GM12872 (cell line): Measurements from ENCODE around the gene TRPC6.

ENCODE experiments used
- CTCF ChIP-seq: IDR thresholded peaks from 3 replicates; pipeline ENCODE4 v1.5.1; 2011; ENCODE audit warnings: low read depth, mild to moderate bottlenecking, low read length, moderate library complexity; ENCODE audit not compliant: insufficient read depth

TRPC6 gene

DNA sequence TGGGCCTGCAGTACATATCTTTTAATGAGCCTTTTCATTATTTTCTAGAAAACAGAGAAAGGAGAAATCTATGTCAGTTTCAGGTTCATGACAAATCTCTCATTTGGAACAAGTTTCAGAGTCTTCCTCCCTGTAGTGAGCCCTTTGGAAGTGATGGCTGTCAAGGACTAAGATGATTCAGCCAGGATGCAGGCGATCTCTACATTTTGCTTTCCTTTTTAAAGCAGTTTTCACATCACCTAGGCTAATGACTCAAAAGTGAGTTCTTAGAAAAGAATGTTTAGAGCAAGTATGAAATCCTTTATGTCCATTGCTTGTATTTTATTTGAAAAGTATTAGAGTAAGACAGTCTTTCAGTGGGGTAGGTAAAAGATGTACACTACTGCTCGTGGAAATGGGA lies 130.1 kb downstream of the TRPC6 start:
- TF ChIP-seq CTCF, result no peak

GRCh38 chr11:101448881-101449442 lies 134.8 kb downstream of the TRPC6 start:
- TF ChIP-seq CTCF, result no peak

GRCh38 chr11:101446726-101447125 lies 137.1 kb downstream of the TRPC6 start:
- TF ChIP-seq CTCF, result no peak

DNA sequence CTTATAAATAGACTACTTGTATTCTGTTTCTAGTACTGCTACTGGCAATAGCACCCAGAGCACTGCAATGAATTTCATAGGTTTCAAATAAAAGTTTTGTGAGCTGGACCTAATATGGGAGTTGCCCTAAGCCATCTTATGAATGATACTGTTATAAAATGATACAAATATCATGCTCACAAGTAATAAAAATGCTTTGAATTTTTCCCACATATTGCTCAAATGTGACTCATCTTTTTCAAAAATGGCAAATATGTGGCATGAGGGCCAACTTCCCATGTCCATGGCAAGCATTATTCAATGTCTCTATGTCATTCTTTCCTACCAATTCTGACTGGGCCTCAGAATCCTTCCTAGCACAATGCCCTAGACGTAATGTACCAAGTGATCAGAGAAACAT lies 137.6 kb downstream of the TRPC6 start:
- no peak for TF ChIP-seq CTCF

GRCh38 chr11:101445761-101446160 lies 138.0 kb downstream of the TRPC6 start:
- TF ChIP-seq CTCF, result no peak

- no peak for TF ChIP-seq CTCF
These were observed 139.0 kb downstream of the TRPC6 start for GRCh38 chr11:101444851-101445250.

DNA sequence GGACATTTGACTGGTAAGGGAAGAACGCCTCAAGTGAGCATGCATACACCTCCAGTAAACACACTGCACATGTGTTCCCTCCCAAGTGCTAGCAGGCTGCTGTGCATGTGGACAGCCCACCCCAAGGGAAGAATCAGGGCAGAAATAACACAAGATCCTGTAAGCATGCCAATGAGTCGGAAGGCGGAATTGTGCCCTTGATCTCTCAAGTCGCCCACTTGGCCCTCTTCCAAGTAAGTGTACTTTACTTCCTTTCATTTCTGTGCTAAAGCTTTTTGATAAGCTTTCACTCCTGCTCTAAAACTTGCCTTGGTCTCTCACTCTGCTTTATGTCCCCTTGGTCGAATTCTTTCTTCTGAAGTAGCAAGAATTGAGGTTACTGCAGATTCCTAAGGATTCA lies 139.6 kb downstream of the TRPC6 start:
- no peak for TF ChIP-seq CTCF
